Ectodermal cell (in vitro differentiated cells): ENCODE data around the gene PEX14.
A peak's percentile ranks its signal among the peaks of the same experiment; 100 is the strongest.

Source experiments
- H3K27ac ChIP-seq: 2 replicates; pipeline ENCODE4 v1.7.0; 2013; ENCODE audit warnings: mild to moderate bottlenecking, low read depth, low read length; ENCODE audit not compliant: insufficient read depth, poor library complexity, severe bottlenecking
- H3K27me3 ChIP-seq: 2 replicates; pipeline ENCODE4 v1.7.0; 2013; ENCODE audit warnings: mild to moderate bottlenecking, low read length; ENCODE audit not compliant: insufficient read depth, control insufficient read depth, poor library complexity, severe bottlenecking
- H3K36me3 ChIP-seq: one replicate; pipeline ENCODE4 v1.7.0; 2013; ENCODE audit warnings: low read length; ENCODE audit not compliant: control insufficient read depth, insufficient read depth
- H3K4me1 ChIP-seq: one replicate; pipeline ENCODE4 v1.7.0; 2013; ENCODE audit warnings: low read length; ENCODE audit not compliant: control insufficient read depth, insufficient read depth
- H3K4me3 ChIP-seq: 2 replicates; pipeline ENCODE4 v1.7.0; 2013; ENCODE audit warnings: low read depth, low read length, control low read depth; ENCODE audit not compliant: insufficient read depth
- H3K9me3 ChIP-seq: 2 replicates; pipeline ENCODE4 v1.7.0; 2013; ENCODE audit warnings: mild to moderate bottlenecking, low read length, moderate library complexity; ENCODE audit not compliant: control insufficient read depth
- WGBS, 2 experiments: methylation state at CpG; one replicate each; pipeline ENCODE4 v1.1.7; 2013; ENCODE audit warnings: missing lambda C conversion rate in 2 of 2; 5-methylcytosine and 5-hydroxymethylcytosine counted together

Gene PEX14

DNA sequence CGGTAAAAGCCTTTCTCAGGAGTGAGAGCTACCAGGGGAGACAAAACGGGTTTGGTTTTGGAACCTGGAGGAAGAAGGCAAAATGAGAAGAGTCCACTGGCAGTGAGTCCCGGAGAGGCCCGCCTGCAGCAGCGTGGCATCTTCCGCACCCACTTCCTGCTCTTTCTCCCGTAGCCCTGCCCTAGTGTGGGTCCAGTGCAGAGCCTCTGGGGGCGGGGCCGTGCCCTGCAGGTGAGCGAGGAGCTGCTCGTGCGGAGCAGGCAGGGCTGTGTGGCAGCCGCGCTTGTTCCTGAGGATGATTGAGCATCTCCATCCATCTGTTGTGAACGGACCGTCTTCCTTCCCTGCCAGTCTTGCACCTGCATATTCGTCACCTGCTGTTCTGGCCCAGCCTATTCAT lies 66.5 kb downstream of the PEX14 start:
- H3K4me3 ChIP-seq: no peak overlapping the region
- H3K27me3 ChIP-seq: no peaks in the 10 kb centered on the region
- no peak overlapping the region for H3K27ac ChIP-seq
- no peaks in the 10 kb centered on the region for H3K9me3 ChIP-seq
- WGBS, 2 experiments: 76 to 79% methylated on average over 17 of the region's 17 CpGs
- no peaks in the 10 kb centered on the region for H3K36me3 ChIP-seq
- H3K4me1 ChIP-seq: peaks cover 19% of the 10 kb centered on the region

DNA sequence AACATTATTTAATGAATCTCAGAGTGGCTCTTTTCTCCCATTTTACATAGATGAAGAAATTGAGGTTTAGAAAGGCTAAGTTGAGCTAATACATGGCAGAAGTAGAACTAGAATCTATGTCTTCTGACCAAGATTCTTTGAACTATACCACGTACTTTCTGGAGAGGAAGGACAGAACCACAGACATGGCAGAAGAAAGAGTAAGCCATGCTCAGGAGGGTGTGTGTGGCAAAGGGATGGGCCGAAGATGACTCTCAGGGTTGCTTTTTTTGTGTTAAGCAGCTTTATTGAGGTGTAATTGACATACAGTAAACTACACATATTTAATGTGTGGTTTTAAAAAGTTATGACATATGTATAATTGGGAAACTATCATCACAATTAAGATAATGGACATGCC lies 69.5 kb downstream of the PEX14 start:
- H3K4me3 ChIP-seq: no peak overlapping the region
- 48 to 49% methylated on average over 2 of the region's 2 CpGs for WGBS, 2 experiments
- H3K27me3 ChIP-seq: no peaks in the 10 kb centered on the region
- H3K9me3 ChIP-seq: no peaks in the 10 kb centered on the region
- H3K36me3 ChIP-seq: no peaks in the 10 kb centered on the region
- no peak overlapping the region for H3K27ac ChIP-seq
- peaks cover 19% of the 10 kb centered on the region for H3K4me1 ChIP-seq

GRCh38 chr1:10546896-10547295 lies 72.1 kb downstream of the PEX14 start:
- 51 to 64% methylated on average over 1 of the region's 1 CpG for WGBS, 2 experiments
- Histone ChIP-seq H3K27ac (no peak overlapping the region), H3K9me3 (no peaks in the 10 kb centered on the region), H3K36me3 (no peaks in the 10 kb centered on the region), H3K27me3 (no peaks in the 10 kb centered on the region), H3K4me1 (no peaks in the 10 kb centered on the region), H3K4me3 (no peak overlapping the region)

DNA sequence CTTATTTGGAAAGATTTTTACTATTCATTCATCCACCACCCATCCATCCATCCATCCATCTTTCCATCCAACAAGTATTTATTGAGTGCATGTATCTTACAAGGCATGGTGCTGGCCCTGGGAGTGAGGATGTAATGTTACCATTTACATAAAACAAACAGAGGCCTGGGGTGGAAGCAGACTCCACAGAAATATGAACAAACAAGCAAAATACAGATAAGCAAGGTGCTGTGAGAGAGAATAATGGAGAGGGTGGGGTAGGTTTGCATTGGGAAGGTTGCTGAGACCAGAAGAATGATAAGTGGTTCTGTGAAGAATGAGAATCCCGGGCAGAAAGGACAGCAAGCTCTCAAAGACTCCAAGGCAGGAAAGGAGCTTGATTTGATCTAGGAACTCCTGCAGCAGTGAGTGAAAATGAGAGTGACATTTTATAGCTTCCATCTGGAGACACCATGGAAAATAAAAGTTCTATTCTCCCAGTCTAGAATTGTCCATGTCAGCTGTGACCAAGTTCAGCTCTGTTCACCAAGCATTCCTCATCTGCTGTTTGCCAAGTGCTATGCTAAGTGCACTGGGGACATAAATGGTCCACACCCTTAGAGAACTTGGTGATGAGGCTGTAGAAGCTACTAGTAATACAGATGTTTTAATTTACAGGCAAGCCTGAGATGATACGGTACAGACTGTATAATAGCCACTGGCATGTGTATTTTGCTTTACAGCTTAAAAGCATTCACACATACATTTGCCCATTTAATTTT lies 75.3 kb downstream of the PEX14 start:
- Histone ChIP-seq H3K27ac (no peak overlapping the region), H3K36me3 (no peaks in the 10 kb centered on the region), H3K4me3 (no peak overlapping the region), H3K27me3 (no peaks in the 10 kb centered on the region), H3K4me1 (peaks cover under 1% of the 10 kb centered on the region), H3K9me3 (no peaks in the 10 kb centered on the region)
- 91 to 96% methylated on average over 2 of the region's 2 CpGs for WGBS, 2 experiments

GRCh38 chr1:10553118-10553517 lies 78.4 kb downstream of the PEX14 start:
- Histone ChIP-seq H3K4me3 (no peak overlapping the region), H3K36me3 (no peaks in the 10 kb centered on the region), H3K9me3 (no peaks in the 10 kb centered on the region), H3K27me3 (no peaks in the 10 kb centered on the region), H3K4me1 (peaks cover 10% of the 10 kb centered on the region), H3K27ac (no peak overlapping the region)
- 84 to 86% methylated on average over 10 of the region's 10 CpGs for WGBS, 2 experiments

GRCh38 chr1:10555635-10556429 lies 81.1 kb downstream of the PEX14 start:
- no peak overlapping the region for H3K4me3 ChIP-seq
- 76 to 77% methylated on average over 20 of the region's 20 CpGs for WGBS, 2 experiments
- H3K27me3 ChIP-seq: no peaks in the 10 kb centered on the region
- no peaks in the 10 kb centered on the region for H3K9me3 ChIP-seq
- peaks cover 10% of the 10 kb centered on the region for H3K4me1 ChIP-seq
- H3K27ac ChIP-seq: peak overlapping the region; percentile 77
- no peaks in the 10 kb centered on the region for H3K36me3 ChIP-seq

DNA sequence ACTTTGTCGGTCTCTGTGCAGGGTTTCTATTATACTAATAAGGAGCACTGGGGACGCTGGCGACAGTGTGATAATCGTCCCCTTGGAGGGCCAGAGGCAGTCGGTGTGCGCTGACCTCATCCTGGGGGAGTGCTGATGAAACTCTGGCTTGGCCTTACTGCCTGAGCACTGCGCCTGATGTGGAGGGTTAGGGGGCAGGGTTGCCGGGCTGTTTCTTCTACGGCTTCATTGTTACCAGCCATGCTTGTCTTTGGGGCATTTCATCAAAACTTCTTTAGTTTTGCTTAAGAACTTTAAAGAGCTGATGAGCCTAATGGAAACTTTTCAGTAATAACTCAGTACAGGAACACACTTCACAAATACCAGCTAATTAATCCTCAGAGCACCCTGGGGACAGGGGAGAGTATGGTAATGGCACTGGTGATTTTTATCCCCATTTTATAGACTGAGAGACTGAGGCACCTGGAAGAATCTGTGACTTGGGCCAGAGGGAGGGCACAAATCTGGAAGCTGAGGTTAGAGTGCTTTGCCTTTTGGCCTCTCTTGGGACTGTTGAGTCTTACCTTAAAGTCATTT lies 81.8 kb downstream of the PEX14 start:
- peak overlapping the region; percentile 77 for H3K27ac ChIP-seq

DNA sequence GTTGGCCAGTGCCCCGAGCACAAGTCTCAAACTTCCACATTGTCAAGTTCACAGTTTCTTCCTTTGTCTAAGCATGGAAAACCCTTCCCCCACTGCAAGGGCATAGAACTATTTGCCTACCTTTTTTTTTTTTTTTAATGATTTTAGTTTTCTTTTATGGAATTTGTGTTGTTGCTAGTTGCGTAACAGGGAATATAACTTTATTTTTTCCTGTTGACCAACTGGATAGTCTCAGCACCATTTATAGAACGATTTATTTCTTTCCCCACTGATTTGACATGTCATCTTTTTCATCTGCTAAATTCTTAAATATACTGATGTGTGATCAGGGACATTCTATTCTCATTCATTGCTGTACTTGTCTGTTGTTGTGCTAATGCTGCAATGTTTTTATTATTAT lies 83.0 kb downstream of the PEX14 start:
- Histone ChIP-seq H3K36me3 (no peaks in the 10 kb centered on the region), H3K27me3 (no peaks in the 10 kb centered on the region), H3K4me1 (peaks cover 10% of the 10 kb centered on the region), H3K27ac (no peak overlapping the region), H3K9me3 (no peaks in the 10 kb centered on the region), H3K4me3 (no peak overlapping the region)
- 98 to 99% methylated on average over 2 to 3 of the region's 3 CpGs for WGBS, 2 experiments

More for the DNA sequence above, 81.8 kb downstream of the PEX14 start:
- H3K4me1 ChIP-seq: peaks cover 10% of the 10 kb centered on the region
- no peaks in the 10 kb centered on the region for H3K36me3 ChIP-seq
- WGBS, 2 experiments: 78 to 82% methylated on average over 9 of the region's 9 CpGs
- H3K27me3 ChIP-seq: no peaks in the 10 kb centered on the region
- H3K4me3 ChIP-seq: no peak overlapping the region
- no peaks in the 10 kb centered on the region for H3K9me3 ChIP-seq

- 79 to 86% methylated on average over 8 of the region's 8 CpGs for WGBS, 2 experiments
- no peaks in the 10 kb centered on the region for H3K27me3 ChIP-seq
- H3K4me1 ChIP-seq: peaks cover 10% of the 10 kb centered on the region
- no peaks in the 10 kb centered on the region for H3K9me3 ChIP-seq
- no peak overlapping the region for H3K4me3 ChIP-seq
- H3K36me3 ChIP-seq: no peaks in the 10 kb centered on the region
- no peak overlapping the region for H3K27ac ChIP-seq
Measured at GRCh38 chr1:10559386-10559785, 84.6 kb downstream of the PEX14 start.

DNA sequence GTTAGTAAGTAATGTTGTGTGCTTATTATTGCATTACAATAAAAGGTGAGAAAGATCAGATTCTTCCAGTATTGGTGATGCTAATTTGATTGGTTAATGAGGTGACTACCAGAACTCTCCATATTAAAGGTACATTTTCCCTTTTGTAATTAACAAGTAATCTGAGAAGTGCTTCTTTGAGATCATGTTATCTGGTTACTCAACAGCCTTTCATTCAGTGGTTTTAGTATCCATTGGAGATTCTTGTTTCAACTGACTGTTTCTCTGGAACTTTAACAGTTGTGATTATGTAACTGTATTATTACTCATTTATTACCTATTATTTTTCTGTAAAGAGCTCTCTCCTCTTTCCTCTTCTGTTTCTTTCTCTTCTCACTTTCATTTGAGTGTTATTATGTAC lies 86.7 kb downstream of the PEX14 start:
- Histone ChIP-seq H3K4me1 (no peaks in the 10 kb centered on the region), H3K36me3 (no peaks in the 10 kb centered on the region), H3K4me3 (no peak overlapping the region), H3K27ac (no peak overlapping the region), H3K27me3 (no peaks in the 10 kb centered on the region), H3K9me3 (no peaks in the 10 kb centered on the region)
